Measurements from ENCODE around the gene TDRD10. TPM values are rescaled to one million over a fixed set of nuclear protein-coding genes. Genes with fewer than 3 reads are reported as not detected.

Gene TDRD10
- total RNA-seq, 1 donor from 2014 or later = not detected

DNA sequence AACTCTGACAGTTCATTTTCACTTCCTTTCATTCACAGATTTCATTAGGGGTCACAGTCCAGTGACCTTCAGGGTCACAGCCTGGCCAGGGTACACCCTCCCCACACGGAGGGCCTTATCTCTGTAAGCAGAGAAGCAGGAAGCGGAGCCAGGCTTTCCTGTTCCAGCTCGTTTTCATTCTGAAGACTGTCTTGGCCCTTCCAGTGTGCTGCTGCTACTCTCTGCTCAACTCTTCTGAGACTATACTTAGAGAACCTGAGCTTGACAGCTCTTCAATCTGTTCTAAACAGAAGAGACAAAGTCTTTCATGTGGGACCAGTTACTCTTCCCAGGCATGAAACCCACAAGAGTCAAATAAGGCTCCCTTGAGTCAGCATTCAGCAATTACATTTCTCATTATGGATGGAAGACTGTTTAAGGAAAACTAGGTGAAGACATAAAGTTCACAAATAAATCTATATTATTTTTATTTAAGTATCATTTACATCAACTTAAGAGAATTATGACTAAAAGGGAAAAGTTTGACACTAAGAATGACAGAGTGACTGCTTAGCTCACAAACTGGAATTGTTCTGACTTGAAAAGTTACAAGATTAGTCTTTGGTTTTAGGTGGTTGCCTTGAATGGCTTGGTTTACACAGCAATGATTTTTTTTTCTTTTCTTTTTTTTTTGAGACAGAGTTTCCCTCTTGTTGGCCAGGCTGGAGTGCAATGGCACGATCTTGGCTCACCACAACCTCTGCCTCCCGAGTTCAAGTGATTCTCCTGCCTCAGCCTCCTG, 4.8 kb upstream of the TDRD10 start:
- no peak overlapping the region for H3K4me3 ChIP-seq (ENCODE audit: low read depth, low read length)
- TF ChIP-seq, protein P1, sequence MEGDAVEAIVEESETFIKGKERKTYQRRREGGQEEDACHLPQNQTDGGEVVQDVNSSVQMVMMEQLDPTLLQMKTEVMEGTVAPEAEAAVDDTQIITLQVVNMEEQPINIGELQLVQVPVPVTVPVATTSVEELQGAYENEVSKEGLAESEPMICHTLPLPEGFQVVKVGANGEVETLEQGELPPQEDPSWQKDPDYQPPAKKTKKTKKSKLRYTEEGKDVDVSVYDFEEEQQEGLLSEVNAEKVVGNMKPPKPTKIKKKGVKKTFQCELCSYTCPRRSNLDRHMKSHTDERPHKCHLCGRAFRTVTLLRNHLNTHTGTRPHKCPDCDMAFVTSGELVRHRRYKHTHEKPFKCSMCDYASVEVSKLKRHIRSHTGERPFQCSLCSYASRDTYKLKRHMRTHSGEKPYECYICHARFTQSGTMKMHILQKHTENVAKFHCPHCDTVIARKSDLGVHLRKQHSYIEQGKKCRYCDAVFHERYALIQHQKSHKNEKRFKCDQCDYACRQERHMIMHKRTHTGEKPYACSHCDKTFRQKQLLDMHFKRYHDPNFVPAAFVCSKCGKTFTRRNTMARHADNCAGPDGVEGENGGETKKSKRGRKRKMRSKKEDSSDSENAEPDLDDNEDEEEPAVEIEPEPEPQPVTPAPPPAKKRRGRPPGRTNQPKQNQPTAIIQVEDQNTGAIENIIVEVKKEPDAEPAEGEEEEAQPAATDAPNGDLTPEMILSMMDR (conservative IDR thresholded peaks at IDR 0.05; ENCODE audit: low read depth, low read length) = no peak
- DNase-seq (ENCODE audit: low read depth) = no peak

DNA sequence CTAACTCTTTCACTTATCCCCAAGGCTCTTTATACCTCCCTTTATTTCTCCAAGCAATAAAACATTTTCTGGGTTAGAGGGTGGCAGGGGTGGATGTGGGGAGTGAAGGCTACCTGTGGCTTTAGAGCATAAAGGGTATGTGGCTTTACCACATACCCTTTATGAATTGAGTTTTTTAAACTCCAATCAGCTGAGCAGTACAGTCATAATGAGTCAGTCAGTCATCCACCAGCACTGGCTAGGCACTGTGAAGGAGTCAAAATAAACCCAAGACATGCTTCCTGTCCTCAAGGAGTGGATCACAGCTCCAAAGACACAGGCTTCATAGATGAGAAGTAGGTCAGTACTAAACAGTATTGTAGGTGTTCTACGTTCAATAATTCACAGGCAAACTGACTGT, 2.6 kb upstream of the TDRD10 start:
- TF ChIP-seq, protein P1 (conservative IDR thresholded peaks at IDR 0.05; ENCODE audit: low read depth, low read length) = no peak
- no peak overlapping the region for H3K4me3 ChIP-seq (ENCODE audit: low read depth, low read length)
- DNase-seq (ENCODE audit: low read depth) = no peak

DNA sequence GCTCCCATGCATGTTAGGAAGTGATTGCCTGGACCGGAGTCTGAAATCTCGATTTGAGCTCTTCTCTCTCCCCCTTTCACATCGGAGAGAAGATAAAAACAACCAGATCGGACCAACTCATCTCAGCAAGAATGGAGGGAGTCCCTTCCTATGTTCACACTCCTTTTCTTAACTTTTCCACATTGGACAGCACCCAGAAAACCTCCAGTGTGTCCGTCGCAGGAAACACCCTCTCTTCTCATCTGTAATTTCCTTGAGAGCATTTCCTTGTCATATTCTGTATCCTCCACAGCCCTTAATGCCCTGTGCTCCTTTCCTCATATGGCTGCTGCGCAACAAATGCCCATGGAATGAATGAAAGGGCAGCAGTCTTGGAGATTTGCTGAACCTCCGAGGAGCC, 1.5 kb upstream of the TDRD10 start:
- TF ChIP-seq, protein P1 (conservative IDR thresholded peaks at IDR 0.05; ENCODE audit: low read depth, low read length) = no peak
- DNase-seq (ENCODE audit: low read depth) = no peak
- no peak overlapping the region for H3K4me3 ChIP-seq (ENCODE audit: low read depth, low read length)

DNA sequence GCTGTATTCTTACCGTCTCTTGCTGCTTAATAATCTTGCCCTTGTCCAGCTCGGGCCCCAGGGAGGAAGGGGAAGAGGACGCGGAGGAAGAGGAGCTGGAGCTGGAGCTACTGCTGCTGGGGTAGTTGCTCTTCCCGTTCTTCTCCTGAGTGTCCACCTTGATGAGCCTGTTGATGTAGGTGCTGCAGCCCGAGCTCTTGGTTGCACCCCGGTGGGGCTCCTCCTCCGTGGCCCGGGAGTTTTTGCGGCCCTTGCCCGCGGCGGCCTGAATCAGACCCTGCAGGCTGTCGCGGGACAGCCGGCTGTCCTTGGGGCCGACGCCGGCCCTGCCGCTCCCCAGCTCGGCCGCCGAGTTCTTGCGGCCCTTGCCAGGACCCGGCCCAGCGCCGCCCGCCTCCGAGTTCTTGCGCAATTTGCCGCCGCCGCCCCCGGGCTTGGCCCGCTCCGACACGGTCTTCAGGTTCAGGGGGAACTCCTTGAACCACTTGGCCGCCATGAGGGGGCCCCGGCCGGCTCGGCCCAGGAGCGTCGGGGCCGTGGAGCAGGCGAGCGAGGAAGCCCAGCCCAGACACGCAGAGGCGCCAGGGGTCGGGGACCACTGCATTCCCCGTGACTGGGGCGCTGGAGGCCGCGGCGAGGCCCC, 475 bp upstream of the TDRD10 start:
- no peak for DNase-seq (ENCODE audit: low read depth)
- TF ChIP-seq, protein P1 (conservative IDR thresholded peaks at IDR 0.05; ENCODE audit: low read depth, low read length) = no peak
- peak overlapping the region; percentile 33 for H3K4me3 ChIP-seq (ENCODE audit: low read depth, low read length)

DNA sequence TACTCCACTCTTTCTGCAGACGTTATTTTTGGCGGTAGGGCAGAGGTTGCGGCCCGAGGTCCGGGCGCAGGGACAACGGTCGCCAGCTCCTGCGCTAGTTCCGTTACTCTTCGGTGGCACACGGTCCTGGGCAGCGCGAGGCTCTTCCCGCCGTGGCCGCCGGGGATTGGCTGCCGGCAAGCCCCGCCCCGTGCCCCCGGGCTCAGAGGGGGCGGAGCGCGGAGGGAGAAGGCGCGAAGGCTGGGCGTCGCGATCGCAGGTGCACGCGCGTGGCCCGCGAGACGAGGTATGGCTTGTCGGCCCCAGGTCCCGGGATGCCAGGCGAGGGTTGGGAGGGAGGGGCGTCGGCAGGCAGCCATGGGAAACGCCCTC, 711 bp downstream of the TDRD10 start:
- H3K4me3 ChIP-seq (ENCODE audit: low read depth, low read length) = no peak overlapping the region
- TF ChIP-seq, protein P1 (conservative IDR thresholded peaks at IDR 0.05; ENCODE audit: low read depth, low read length) = no peak
- no peak for DNase-seq (ENCODE audit: low read depth)

DNA sequence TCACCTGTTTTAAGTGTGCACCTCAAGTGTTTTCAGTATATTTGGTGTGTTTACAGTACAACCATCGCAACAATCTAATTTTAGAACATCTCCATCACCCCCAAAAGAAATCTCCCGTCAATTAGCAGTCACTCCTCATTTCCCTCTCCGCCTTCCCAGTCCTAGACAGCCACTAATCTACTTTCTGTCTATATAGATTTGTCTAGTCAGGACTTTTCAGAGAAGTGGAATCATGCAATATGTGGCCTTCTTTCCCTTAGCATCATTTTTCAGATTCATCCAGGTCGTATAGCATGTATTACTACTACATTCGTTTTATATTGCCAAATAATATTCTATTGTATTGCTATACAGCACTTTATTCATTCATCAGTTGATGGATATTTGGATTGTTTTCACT, 1.9 kb downstream of the TDRD10 start:
- DNase-seq (ENCODE audit: low read depth) = no peak
- no peak overlapping the region for H3K4me3 ChIP-seq (ENCODE audit: low read depth, low read length)
- TF ChIP-seq, protein P1 (conservative IDR thresholded peaks at IDR 0.05; ENCODE audit: low read depth, low read length) = no peak

Data from epithelial cell of proximal tubule (primary cell).